ENCODE measurements around the gene ACTR8.

DNA sequence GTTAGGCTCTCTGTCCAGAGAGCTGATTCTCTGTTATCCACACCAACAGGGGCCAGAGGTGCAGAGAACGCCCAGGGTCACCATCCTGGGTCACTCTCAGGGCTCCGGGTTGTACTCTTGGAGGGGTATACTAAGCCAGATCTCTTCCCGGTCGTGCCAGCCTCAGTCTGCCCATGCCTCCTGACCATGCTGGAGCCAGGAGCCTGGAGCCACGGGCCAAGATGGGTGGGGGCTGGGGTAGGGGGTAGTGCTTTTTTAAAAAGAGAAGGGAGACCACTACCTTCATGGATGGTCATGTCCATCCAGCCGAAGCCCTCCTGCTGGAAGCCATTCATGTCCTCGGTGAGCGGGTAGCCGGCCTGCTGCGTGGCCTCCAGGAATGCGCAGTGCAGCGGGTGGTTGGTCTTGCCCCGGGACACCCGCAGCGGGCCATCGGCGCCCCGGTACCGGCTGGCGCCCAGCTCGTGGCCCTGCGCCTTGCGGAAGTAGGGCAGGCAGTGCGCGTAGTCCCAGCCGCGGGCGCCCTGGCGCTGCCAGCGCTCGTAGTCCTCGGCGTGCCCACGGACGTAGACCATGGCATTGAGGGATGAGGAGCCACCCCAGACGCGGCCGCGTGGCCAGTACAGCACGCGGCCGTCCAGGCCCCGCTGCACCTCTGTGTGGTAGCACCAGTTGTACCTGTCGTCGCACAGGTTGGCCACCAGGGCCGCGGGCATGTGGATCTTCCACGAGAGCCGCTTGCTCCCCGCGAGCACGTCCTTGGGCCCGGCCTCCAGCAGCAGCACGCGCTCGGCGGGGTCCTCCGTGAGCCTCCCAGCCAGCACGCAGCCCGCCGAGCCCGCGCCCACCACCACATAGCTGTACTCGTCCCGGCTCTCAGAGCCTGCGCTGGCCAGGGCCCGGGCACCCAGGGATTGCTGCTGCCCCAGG lies 58.7 kb downstream of the ACTR8 start:
- TF ChIP-seq, protein P1, sequence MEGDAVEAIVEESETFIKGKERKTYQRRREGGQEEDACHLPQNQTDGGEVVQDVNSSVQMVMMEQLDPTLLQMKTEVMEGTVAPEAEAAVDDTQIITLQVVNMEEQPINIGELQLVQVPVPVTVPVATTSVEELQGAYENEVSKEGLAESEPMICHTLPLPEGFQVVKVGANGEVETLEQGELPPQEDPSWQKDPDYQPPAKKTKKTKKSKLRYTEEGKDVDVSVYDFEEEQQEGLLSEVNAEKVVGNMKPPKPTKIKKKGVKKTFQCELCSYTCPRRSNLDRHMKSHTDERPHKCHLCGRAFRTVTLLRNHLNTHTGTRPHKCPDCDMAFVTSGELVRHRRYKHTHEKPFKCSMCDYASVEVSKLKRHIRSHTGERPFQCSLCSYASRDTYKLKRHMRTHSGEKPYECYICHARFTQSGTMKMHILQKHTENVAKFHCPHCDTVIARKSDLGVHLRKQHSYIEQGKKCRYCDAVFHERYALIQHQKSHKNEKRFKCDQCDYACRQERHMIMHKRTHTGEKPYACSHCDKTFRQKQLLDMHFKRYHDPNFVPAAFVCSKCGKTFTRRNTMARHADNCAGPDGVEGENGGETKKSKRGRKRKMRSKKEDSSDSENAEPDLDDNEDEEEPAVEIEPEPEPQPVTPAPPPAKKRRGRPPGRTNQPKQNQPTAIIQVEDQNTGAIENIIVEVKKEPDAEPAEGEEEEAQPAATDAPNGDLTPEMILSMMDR (IDR thresholded peaks at IDR 0.05): no peak
- TF ChIP-seq POLR2A (IDR thresholded peaks at IDR 0.05) (no peak), POLR2AphosphoS5 (IDR thresholded peaks at IDR 0.05) (no peak)
